Thyroid gland (tissue), 4 donors: ENCODE results near the gene CSTF1.

Experiments used
- POLR2A ChIP-seq, 2 donors: fragments of 450-650 bp; IDR thresholded peaks; one replicate each; pipeline ENCODE4 v1.6.1; 2017; ENCODE audit warnings: antibody characterized with exemption in 2 of 2, mild to moderate bottlenecking in 2 of 2, moderate library complexity in 1 of 2
- TF ChIP-seq, protein P1 (sequence below), 6 experiments: fragments of 200-600 bp in 3 of 6; fragments of 450-650 bp in 3 of 6; sonication (generic) in 3 of 6; IDR thresholded peaks; one replicate each; pipeline ENCODE4 v1.5.1; 2016 to 2019; ENCODE audit warnings: antibody characterized with exemption in 6 of 6, mild to moderate bottlenecking in 2 of 6, inconsistent platforms in 1 of 6, moderate library complexity in 1 of 6

GRCh38 chr20:56454754-56455153, 62.3 kb downstream of the CSTF1 start:
- TF ChIP-seq, protein P1, sequence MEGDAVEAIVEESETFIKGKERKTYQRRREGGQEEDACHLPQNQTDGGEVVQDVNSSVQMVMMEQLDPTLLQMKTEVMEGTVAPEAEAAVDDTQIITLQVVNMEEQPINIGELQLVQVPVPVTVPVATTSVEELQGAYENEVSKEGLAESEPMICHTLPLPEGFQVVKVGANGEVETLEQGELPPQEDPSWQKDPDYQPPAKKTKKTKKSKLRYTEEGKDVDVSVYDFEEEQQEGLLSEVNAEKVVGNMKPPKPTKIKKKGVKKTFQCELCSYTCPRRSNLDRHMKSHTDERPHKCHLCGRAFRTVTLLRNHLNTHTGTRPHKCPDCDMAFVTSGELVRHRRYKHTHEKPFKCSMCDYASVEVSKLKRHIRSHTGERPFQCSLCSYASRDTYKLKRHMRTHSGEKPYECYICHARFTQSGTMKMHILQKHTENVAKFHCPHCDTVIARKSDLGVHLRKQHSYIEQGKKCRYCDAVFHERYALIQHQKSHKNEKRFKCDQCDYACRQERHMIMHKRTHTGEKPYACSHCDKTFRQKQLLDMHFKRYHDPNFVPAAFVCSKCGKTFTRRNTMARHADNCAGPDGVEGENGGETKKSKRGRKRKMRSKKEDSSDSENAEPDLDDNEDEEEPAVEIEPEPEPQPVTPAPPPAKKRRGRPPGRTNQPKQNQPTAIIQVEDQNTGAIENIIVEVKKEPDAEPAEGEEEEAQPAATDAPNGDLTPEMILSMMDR (IDR thresholded peaks at IDR 0.05): no peak
- no peak for TF ChIP-seq POLR2A (IDR thresholded peaks at IDR 0.05)
